ENCODE results near the gene SERINC5.

GRCh38 chr5:80172067-80172695 is 83.7 kb downstream of the SERINC5 start:
- TF ChIP-seq PATZ1 (CRISPR knock-in tag; IDR thresholded peaks at IDR 0.05; ENCODE audit: borderline replicate concordance) (no peak), RARB (CRISPR knock-in tag; IDR thresholded peaks at IDR 0.05) (no peak), ZNF565 (CRISPR knock-in tag; conservative IDR thresholded peaks at IDR 0.05; ENCODE audit: low read depth) (no peak), CSDC2 (CRISPR knock-in tag; IDR thresholded peaks at IDR 0.05) (no peak), TSHZ2 (CRISPR knock-in tag; IDR thresholded peaks at IDR 0.05) (no peak), ESRRG (CRISPR knock-in tag; IDR thresholded peaks at IDR 0.05) (no peak)
- TF ChIP-seq, protein P1, sequence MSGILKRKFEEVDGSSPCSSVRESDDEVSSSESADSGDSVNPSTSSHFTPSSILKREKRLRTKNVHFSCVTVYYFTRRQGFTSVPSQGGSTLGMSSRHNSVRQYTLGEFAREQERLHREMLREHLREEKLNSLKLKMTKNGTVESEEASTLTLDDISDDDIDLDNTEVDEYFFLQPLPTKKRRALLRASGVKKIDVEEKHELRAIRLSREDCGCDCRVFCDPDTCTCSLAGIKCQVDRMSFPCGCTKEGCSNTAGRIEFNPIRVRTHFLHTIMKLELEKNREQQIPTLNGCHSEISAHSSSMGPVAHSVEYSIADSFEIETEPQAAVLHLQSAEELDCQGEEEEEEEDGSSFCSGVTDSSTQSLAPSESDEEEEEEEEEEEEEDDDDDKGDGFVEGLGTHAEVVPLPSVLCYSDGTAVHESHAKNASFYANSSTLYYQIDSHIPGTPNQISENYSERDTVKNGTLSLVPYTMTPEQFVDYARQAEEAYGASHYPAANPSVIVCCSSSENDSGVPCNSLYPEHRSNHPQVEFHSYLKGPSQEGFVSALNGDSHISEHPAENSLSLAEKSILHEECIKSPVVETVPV (CRISPR knock-in tag; IDR thresholded peaks at IDR 0.05): no peak

Measured in SK-N-SH treated with all-trans-retinoic acid at 6 μM for 48 hours (cell line).